HG02884 (cell line): ENCODE measurements around the gene TOR3A.
"Not testable (repeated sequence)": the region's sequence is repeated elsewhere in the genome, so short reads cannot be mapped to it uniquely, and the experiment has no call there.

Experiments
- ATAC-seq: cut with Tn5 transposase; IDR thresholded peaks from one replicate; pipeline ENCODE4 v1.9.1; 2021; ENCODE audit warnings: mild to moderate bottlenecking, moderate library complexity; ENCODE audit not compliant: unreplicated experiment

The TOR3A gene

DNA sequence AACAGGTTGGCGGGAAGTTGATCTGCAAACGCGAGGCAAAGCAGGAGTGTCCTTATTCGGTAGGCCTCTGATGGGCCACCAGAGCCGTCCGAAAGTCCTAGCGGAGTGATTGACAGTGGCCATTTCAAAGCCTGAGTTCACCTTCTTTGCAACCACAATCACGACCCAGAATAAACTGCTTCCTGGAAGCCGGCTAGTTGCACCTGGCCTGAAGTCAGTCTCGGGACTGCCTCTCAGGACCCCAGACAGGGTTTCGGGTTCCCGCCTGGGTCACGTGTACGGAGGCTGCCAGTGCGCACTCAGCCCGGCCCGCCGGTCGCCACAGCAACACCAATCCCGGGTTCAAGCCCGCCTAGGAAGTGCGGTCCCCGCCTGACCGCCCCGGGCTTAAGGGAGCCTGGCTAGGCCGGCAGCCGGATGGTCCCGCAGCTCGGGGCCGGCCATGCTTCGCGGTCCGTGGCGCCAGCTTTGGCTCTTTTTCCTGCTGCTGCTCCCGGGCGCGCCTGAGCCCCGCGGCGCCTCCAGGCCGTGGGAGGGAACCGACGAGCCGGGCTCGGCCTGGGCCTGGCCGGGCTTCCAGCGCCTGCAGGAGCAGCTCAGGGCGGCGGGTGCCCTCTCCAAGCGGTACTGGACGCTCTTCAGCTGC is at the start of gene TOR3A:
TSS of gene TOR3A (plus strand) at position 384 of the 646 bp plus-strand sequence. CDS start at position 443, 59 bp downstream.
- ATAC-seq, result peak; percentile 87

GRCh38 chr1:179034720-179035119 is 47.1 kb upstream of the TOR3A start:
- peak; percentile 81 for ATAC-seq

DNA sequence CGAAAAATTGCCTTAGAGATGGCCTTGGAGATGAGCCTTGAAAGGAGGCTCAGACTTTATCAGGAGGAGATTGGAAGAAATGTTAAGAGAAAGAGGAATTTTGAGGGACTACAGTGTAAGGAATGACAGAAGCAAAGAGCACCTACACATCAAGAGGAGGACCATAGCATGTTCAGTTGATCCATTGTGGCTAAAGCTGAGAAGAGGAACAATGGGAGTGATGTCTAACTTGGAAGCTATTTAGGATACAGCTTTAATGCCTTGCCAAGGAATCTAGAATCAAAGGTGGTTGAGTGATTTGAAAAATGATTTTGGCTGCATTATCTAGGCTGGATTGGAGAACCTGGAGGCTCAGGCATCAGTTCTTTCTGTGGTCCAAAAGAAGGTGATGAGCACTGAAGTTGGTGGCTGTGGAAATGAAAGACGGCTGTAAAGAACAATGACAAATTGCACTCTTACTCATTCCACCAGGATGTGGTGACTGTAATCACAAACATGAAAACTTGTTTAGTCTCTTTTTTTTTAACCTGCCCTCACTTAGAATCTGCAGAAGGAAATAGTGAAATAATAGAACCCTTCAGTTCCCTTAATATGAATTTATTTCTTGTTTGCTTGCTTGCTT is 44.9 kb upstream of the TOR3A start:
- peak; percentile 47 for ATAC-seq

DNA sequence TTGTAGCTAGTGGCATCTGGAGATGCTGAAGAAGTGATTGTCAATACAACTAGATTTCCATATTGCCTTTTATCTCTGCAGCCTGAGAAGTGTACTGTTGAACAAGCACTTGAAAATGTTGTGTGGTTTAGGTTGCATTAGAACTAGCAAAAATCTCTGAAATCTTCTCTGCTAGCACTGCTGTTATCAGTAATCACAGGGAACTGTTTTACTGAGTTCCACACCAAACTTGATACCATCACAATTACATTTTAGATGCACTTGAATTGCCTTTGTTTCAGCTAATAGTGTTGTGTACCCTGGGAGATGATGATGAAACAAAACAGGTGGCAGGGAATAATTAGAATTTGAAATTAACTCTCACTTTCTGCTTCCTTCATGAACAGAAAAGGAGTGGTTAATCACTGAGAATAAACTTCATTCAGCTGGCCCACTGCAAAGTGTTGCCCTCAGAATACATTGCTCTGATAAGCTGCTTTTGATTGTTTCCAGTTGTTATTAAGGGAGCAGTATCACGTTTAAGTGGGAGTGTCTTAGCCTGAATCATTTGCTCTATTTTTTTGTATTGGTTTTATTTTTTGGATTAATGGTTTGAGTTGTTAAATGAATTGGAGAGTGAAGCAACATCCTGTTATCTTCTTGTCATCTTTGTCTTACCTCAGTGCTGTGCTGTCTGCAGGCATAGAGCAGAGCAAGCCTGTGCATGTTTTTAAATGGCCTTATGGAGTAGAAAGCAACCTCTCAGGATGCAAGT is 43.2 kb upstream of the TOR3A start:
- ATAC-seq, result no peak

- ATAC-seq, result not testable (repeated sequence)
Observed at GRCh38 chr1:179039502-179040174, 42.2 kb upstream of the TOR3A start.

GRCh38 chr1:179040175-179040551 is 41.7 kb upstream of the TOR3A start:
- not testable (repeated sequence) for ATAC-seq

DNA sequence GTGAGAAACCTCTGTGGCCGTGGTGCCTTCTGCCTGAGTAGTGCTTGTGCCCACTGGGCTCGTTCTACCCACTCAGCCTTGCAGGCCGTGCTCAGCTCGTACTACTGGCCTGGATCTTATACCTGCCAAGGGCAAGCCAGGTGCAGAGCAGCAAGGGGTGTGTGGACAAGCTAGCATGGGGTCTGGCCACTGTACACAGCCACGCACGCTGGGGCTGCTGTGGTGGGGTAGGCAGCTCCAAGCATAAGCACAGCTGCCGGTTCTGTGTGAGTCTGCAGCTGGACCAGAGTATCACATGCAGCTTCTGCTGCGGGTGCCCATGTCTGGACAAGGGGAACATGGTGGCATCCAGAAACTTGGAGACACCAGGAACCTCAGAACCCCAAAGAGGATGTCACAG is 39.8 kb upstream of the TOR3A start:
- no peak for ATAC-seq

- no peak for ATAC-seq
Observed at GRCh38 chr1:179042700-179043099, 39.2 kb upstream of the TOR3A start.

- ATAC-seq, result no peak
Observed at GRCh38 chr1:179043266-179043665, 38.6 kb upstream of the TOR3A start.

GRCh38 chr1:179043907-179044306 is 38.0 kb upstream of the TOR3A start:
- no peak for ATAC-seq

DNA sequence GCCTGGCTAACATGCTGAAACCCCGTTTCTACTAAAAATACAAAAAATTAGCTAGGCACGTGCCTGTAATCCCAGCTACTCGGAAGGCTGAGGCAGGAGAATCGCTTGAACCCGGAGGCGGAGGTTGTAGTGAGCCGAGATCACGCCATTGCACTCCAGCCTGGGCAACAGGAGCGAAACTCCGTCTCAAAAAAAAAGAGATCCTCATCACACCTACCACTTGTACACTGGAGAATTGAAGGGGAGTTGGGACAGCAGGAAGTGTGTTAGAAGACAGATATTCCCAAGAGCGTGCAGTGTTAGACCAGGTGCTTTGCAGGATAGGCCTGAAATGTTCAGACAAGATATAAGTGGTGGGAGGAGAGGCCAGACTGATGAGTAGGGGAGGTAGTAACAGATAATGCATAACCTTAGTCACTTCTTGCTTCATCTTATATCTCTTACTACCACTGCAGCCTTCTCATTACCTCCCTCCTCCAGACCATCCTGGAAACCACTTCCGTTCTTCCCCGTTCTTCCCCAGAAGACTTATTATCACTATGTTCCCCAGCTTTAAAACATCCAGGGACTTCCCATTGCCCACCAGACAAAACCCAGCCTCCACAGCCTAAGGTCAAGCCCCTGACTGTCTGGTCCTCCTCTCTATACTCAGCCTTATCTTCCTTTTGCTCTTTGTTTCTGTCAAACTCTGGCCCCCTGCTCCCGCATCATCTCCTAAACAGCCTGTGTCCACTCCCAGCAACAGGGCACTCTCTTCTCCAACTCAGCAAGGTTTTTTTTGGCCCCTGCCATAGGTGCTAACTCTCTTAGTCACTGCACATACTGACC is 34.8 kb upstream of the TOR3A start:
- no peak for ATAC-seq

GRCh38 chr1:179047636-179047997 is 34.3 kb upstream of the TOR3A start:
- no peak for ATAC-seq

DNA sequence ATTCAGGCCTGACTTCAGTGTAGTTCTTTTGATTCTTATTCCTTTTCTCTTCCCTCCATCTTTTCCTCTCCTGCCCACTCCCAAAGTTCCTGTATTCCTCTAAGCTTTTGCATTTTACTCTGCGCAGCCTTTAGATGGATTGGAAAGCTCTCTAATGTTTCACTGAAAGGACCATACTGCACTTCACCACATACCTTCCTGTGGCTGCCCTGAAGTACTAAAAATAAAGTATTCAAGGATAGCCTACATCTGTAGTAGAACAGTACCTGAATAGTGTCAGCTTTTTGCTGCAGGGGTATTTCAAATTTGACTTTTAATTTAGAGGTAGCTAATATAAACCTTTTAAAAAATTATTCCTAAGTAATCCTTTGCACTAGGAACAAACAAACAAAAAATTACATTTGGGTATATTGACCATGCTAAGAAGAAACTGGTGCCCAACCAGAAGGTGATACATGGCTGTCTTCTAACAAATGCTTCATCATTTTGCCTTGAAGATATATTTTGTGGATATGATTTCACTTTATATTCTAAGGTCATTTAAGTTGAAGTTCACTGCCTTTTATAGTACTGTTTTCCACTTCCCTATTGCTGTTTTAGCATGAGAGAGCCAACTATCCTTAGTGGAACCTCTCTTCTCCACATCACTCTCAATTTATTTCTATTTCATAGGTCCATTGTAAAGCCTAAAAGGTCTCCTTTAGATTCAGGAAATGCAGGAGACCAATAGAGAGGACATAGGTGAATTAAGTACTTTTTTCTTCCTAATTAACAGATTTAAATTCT is 33.3 kb upstream of the TOR3A start:
- no peak for ATAC-seq

- no peak for ATAC-seq
Observed at GRCh38 chr1:179052776-179053175, 29.1 kb upstream of the TOR3A start.

DNA sequence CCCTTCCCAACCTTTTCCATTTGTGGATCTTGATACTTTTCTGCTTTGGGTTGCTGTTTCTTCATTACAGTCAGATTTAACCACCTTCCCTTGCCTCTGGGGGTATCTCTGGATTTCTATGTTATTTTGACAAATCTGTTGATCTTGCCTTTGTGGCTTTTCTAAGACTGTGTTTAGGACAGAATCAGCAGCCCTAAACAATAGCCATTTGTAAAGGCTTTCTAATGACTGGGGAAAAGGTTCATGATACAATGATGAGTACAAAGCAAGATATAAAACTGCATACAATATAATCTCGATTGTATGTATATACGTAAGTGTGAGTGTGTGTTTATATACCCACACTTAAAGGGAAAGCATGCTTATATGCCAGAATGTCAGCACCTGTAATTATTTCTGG is 28.4 kb upstream of the TOR3A start:
- no peak for ATAC-seq

- ATAC-seq, result no peak
Observed at GRCh38 chr1:179055937-179056336, 25.9 kb upstream of the TOR3A start.

- ATAC-seq, result no peak
Observed at GRCh38 chr1:179058487-179059483, 23.1 kb upstream of the TOR3A start.

DNA sequence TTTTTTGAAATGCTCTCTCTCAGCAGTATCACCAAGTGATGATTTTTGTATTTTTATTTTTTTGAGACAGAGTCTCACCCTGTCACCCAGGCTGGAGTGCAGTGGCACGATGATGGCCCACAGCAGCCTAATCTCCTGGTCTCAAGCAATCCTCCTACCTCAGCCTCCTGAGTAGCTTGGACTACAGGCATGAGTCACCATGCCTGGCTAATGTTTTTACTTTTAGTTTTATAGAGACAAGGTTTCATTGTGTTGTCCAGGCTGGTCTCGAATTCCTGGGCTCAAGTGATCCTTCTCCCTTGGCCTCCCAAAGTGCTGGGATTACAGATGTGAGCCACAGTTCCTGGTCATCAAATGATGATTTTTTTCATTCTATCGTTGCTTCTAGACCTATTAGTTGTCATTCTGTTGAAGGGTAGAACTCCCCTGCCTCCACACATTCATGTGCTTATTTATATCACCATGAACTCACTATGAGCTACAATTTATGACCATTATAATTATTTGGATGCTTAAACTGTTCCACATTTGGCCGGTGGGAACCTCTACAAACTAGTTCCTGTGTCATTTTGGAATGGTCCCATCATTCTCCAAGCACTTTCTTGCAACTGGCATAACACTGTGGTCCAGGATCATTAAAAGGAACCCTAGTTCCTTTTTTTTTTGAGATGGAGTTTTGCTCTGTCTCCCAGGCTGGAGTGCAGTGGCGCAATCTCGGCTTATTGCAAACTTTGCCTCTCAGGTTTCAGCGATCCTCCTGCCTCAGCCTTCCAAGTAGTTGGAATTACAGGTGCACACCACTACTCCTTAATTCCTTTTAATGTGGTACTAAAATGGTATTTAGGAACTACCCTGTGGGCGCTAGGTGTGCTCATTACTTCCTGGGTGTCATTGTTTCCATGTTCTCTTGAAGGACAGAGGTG is 20.2 kb upstream of the TOR3A start:
- ATAC-seq, result no peak
